Prostate gland (tissue), 2 donors: Measurements from ENCODE around the gene PIAS1. TPM values are rescaled to one million over a fixed set of nuclear protein-coding genes. Genes with fewer than 3 reads are reported as not detected.
A peak's percentile ranks its signal among the peaks of the same experiment; 100 is the strongest.

ENCODE experiments used
- DNase-seq: peaks from one replicate; pipeline ENCODE4 v3.0.0-alpha.2; 2019; ENCODE audit warnings: low spot score
- H3K27ac ChIP-seq, 2 donors: fragments of 200-600 bp; sonication (generic); 2 replicates each; pipeline ENCODE4 v1.5.1; 2017 to 2019
- H3K27me3 ChIP-seq: fragments of 200-600 bp; sonication (generic); replicated peaks from 2 replicates; pipeline ENCODE4 v1.5.1; 2019; ENCODE audit not compliant: insufficient read depth
- H3K36me3 ChIP-seq, 2 donors: fragments of 200-600 bp; sonication (generic); 1 replicate in 1 of 2; 2 replicates in 1 of 2; pipeline versions ENCODE4 v1.5.1 to v1.8.1; 2017 to 2019
- H3K4me1 ChIP-seq: fragments of 200-600 bp; sonication (generic); replicated peaks from 2 replicates; pipeline ENCODE4 v1.5.1; 2019
- H3K4me3 ChIP-seq, 2 donors: fragments of 200-600 bp; sonication (generic); 2 replicates each; pipeline ENCODE4 v1.5.1; 2017 to 2019
- H3K9me3 ChIP-seq: fragments of 200-600 bp; sonication (generic); 2 replicates; pipeline ENCODE4 v1.5.1; 2017
- POLR2A ChIP-seq: fragments of 450-650 bp; IDR thresholded peaks from one replicate; pipeline ENCODE4 v1.6.1; 2016; ENCODE audit warnings: antibody characterized with exemption, mild to moderate bottlenecking
- POLR2AphosphoS5 ChIP-seq: sonication (generic); formaldehyde crosslinking; IDR thresholded peaks from one replicate; pipeline ENCODE4 v1.6.1; 2017; ENCODE audit warnings: antibody characterized with exemption
- WGBS: methylation state at CpG from one replicate; pipeline ENCODE4 v1.1.5; 2018; 5-methylcytosine and 5-hydroxymethylcytosine counted together
- intact Hi-C: fragments of 100-400 bp; cut with DNase I; formaldehyde crosslinking; loops from one replicate; pipeline ENCODE4 v1.14.2; 2022
- total RNA-seq, 2 donors: library from RNA; depleted of rRNA; stranded (reverse); fragments of >200 nt; gene quantifications; one replicate each; pipeline ENCODE4 v1.1.0, GENCODE V29; 2016
- TF ChIP-seq, protein P1 (sequence below), 4 experiments: fragments of 200-600 bp in 2 of 4; fragments of 450-650 bp in 2 of 4; sonication (generic) in 2 of 4; IDR thresholded peaks; 1 replicate in 3 of 4; 2 replicates in 1 of 4; pipeline ENCODE4 v1.5.1; 2016 to 2019; ENCODE audit warnings: antibody characterized with exemption in 4 of 4, mild to moderate bottlenecking in 2 of 4, moderate library complexity in 2 of 4

The PIAS1 gene
- total RNA-seq, 2 donors from 2014 or later, result 40.9 to 58.4 TPM

DNA sequence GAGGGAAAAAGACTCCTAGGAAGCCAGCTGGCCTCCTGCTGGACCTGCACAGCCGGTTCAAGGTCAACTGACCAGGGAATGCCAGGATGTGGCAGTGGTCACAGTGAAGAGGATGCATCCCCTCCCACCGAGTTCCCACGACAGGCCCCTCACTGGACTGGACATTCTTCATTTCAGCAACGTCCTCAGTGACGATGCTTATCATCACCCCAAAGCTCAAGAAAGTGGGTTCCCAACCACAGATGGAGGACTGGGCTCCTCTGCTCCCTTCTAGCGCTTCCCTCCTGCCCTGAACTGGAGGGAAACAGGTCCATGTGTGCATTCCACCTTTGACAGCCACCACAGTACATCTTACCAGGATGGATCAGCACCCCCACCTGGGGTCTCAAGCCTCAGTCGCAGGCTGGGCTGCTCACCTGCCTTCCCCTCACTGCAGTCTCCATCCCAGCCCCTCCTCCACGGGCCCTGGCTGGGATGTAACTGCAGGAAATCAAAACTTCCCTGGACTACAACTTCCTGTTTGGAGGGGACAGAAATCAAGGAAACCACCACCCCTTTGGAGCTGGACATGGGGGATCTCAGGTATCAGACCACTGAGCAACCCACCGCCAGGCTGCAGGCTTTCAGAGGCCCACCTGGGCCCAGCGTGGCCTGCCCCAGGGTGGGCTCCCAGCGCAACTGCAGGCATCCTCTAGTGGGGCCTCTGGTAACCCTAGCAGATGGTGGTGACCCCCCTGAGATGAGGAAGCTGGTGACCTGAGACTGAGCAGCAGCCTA, 143.7 kb downstream of the PIAS1 start:
- Histone ChIP-seq H3K4me1 (peaks cover 7% of the 10 kb centered on the region), H3K4me3 (no peak overlapping the region), H3K27me3 (no peaks in the 10 kb centered on the region), H3K36me3 (no peaks in the 10 kb centered on the region), H3K9me3 (no peaks in the 10 kb centered on the region), H3K27ac (no peak overlapping the region)
- intact Hi-C loops, result no loop called here
- TF ChIP-seq, protein P1, sequence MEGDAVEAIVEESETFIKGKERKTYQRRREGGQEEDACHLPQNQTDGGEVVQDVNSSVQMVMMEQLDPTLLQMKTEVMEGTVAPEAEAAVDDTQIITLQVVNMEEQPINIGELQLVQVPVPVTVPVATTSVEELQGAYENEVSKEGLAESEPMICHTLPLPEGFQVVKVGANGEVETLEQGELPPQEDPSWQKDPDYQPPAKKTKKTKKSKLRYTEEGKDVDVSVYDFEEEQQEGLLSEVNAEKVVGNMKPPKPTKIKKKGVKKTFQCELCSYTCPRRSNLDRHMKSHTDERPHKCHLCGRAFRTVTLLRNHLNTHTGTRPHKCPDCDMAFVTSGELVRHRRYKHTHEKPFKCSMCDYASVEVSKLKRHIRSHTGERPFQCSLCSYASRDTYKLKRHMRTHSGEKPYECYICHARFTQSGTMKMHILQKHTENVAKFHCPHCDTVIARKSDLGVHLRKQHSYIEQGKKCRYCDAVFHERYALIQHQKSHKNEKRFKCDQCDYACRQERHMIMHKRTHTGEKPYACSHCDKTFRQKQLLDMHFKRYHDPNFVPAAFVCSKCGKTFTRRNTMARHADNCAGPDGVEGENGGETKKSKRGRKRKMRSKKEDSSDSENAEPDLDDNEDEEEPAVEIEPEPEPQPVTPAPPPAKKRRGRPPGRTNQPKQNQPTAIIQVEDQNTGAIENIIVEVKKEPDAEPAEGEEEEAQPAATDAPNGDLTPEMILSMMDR (IDR thresholded peaks at IDR 0.05), result no peak
- no peak for TF ChIP-seq POLR2AphosphoS5
- TF ChIP-seq POLR2A, result no peak
- no peak for DNase-seq
- WGBS, result 94% methylated on average over 10 of the region's 11 CpGs

DNA sequence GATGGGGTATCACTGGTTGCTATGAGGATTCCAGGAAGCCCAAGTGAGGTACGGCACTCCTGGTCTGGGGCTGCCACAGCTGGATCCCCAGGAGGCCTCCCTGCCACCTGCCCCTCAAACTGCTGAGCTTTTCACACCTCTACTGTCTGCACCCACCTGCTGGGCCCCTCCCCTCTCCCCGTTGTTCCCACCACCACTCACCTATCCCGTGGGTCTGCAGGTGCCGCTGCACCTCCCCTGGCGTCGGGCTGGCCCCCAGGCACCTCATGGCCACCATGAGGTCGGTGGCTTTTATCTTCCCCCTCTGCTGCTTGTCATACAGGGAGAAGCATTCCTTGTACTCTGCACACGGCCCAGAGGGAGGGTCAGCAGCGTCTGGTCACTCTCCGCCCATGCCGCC, 145.2 kb downstream of the PIAS1 start:
- no peak for DNase-seq
- H3K36me3 ChIP-seq, result no peaks in the 10 kb centered on the region
- H3K4me1 ChIP-seq, result peaks cover 7% of the 10 kb centered on the region
- no peak for TF ChIP-seq POLR2A
- TF ChIP-seq, protein P1 (IDR thresholded peaks at IDR 0.05), result no peak
- TF ChIP-seq POLR2AphosphoS5, result no peak
- H3K9me3 ChIP-seq, result no peaks in the 10 kb centered on the region
- no peak overlapping the region for H3K27ac ChIP-seq
- H3K4me3 ChIP-seq, result no peak overlapping the region
- H3K27me3 ChIP-seq, result no peaks in the 10 kb centered on the region
- intact Hi-C loops, result no loop called here
- WGBS, result 53% methylated on average over 11 of the region's 11 CpGs

DNA sequence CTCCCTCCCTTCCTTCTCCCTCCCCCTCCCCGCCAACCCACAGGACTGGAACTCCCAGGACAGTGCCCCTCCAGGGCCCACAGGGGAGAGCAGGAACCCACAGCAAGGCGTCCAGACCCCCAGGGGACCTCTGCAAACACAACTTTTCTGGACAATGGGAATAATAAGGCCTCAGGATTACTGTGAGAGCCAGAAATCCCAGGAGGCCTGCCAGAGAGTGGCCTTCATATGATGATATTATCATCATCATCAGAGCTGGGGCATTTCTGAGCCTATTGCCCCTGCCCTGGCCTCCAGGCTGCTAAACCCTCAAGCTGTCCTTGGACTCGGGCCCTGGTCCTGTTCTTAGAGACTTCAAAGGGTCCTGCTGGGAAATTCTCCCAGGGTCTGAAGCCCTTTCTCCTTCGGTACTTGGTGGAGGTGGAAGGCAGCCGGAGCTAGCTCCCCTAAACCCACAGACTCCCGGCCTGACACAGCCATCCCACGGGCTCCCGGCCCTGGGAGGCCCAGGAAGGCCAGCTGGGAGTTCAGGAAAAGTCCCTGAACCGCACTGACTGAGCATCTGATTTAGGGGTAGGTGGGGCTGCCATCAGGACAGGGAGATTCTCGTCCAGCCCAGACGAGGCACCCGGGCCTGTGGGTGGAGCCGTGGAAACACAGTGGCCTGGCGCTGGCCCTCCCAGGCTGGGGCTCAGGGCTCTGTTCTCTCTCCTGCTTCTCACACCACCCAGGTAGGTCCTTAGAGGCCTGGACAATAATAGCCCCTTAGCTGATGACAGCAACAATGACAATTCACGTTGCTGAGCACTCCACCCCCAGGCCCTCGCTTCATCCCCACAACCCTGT, 146.1 kb downstream of the PIAS1 start:
- no peak for DNase-seq
- Histone ChIP-seq H3K4me1 (peaks cover 13% of the 10 kb centered on the region), H3K36me3 (no peaks in the 10 kb centered on the region), H3K4me3 (no peak overlapping the region), H3K27ac (peak overlapping the region; percentile 31 to 48), H3K27me3 (no peaks in the 10 kb centered on the region), H3K9me3 (no peaks in the 10 kb centered on the region)
- WGBS, result 47% methylated on average over 16 of the region's 16 CpGs
- TF ChIP-seq, protein P1 (IDR thresholded peaks at IDR 0.05), result no peak
- no peak for TF ChIP-seq POLR2A
- TF ChIP-seq POLR2AphosphoS5, result no peak
- intact Hi-C loops, result no loop called here

DNA sequence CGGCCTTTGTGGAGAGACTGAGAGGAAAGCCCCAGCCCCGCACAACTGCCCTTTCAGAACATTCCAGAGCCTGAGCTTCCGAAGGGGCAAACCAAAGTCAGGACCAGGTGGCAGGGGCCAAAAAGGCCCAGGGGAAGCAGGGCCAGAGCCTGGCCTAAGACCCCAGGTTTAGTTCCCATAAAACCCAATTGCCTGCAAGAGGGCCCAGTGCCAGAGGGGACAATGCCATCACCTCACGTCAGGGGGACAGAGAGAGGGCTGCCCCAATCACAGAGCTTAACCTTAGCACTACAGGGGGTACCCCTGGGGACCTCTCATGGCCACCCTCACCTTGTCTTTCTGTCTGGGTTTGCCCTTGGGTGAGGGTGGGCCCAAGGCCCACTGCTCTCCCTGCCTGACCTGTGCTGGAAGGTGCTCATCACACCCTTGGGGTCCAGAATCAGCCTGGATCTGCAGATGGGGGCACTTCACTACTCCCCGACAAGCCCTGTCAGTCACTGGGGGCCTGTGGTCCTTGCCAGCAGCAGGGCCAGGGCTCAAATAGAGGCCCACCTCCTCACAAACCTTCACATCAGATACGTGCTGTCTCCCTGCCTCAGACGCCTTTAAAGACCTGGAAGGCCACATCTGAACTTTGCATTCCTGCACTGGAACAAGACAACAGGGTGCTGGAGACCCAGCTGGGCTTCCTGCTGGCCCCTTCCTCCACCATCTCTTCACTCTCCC, 147.2 kb downstream of the PIAS1 start:
- Histone ChIP-seq H3K27me3 (no peaks in the 10 kb centered on the region), H3K27ac (no peak overlapping the region), H3K36me3 (no peaks in the 10 kb centered on the region), H3K4me3 (no peak overlapping the region), H3K4me1 (peaks cover 13% of the 10 kb centered on the region), H3K9me3 (no peaks in the 10 kb centered on the region)
- 88% methylated on average over 7 of the region's 7 CpGs for WGBS
- intact Hi-C loops, result no loop called here
- TF ChIP-seq POLR2AphosphoS5 (no peak), POLR2A (no peak)
- TF ChIP-seq, protein P1 (IDR thresholded peaks at IDR 0.05), result no peak
- DNase-seq, result no peak
